Spinal cord (tissue), 10 donors: ENCODE results near the gene CNST. TPM values are rescaled to one million over a fixed set of nuclear protein-coding genes. Genes with fewer than 3 reads are reported as not detected.
"Not testable (repeated sequence)": the region's sequence is repeated elsewhere in the genome, so short reads cannot be mapped to it uniquely, and the experiment has no call there.

ENCODE experiments used
- DNase-seq, 6 donors: peaks; one replicate each; pipeline versions ENCODE4 v3.0.0 to v3.0.0-alpha.2; 2013 to 2015; ENCODE audit warnings: low spot score in 6 of 6, low read depth in 4 of 6
- H3K27ac ChIP-seq: one replicate; pipeline ENCODE4 v1.5.1; 2013; ENCODE audit warnings: low read depth, low read length, control low read depth
- H3K27me3 ChIP-seq: one replicate; pipeline ENCODE4 v1.6.1; 2013; ENCODE audit warnings: low read length; ENCODE audit not compliant: control insufficient read depth, insufficient read depth
- H3K36me3 ChIP-seq: one replicate; pipeline ENCODE4 v1.6.1; 2013; ENCODE audit warnings: low read length; ENCODE audit not compliant: control insufficient read depth, insufficient read depth
- H3K4me1 ChIP-seq: one replicate; pipeline ENCODE4 v1.6.1; 2013; ENCODE audit warnings: low read length; ENCODE audit not compliant: control insufficient read depth, insufficient read depth
- H3K4me3 ChIP-seq: one replicate; pipeline ENCODE4 v1.5.1; 2013; ENCODE audit warnings: low read depth, low read length, control low read depth
- H3K9me3 ChIP-seq: one replicate; pipeline ENCODE4 v1.6.1; 2013; ENCODE audit warnings: low read length; ENCODE audit not compliant: control insufficient read depth, insufficient read depth
- WGBS: methylation state at CpG from one replicate; pipeline ENCODE4 v1.1.5; 2013; ENCODE audit warnings: missing lambda C conversion rate; ENCODE audit not compliant: insufficient coverage; 5-methylcytosine and 5-hydroxymethylcytosine counted together
- polyA plus RNA-seq, 2 donors: library from polyadenylated mRNA; unstranded; fragments of 120-200 nt; gene quantifications; one replicate each; pipeline ENCODE4 v1.2.1, GENCODE V29; 2013; ENCODE audit not compliant: insufficient read length in 2 of 2
- total RNA-seq, 2 donors: library from RNA; depleted of rRNA in 1 of 2; stranded (reverse); fragments of 120-200 nt in 1 of 2; fragments of >200 nt in 1 of 2; gene quantifications; one replicate each; pipeline versions ENCODE4 v1.2.3 to v1.2.4, GENCODE V29; 2013 to 2014
- donor health status: healthy.

CNST gene
- total and polyA plus RNA-seq, 4 donors = 17.1 to 48.1 (median 21.7) TPM

DNA sequence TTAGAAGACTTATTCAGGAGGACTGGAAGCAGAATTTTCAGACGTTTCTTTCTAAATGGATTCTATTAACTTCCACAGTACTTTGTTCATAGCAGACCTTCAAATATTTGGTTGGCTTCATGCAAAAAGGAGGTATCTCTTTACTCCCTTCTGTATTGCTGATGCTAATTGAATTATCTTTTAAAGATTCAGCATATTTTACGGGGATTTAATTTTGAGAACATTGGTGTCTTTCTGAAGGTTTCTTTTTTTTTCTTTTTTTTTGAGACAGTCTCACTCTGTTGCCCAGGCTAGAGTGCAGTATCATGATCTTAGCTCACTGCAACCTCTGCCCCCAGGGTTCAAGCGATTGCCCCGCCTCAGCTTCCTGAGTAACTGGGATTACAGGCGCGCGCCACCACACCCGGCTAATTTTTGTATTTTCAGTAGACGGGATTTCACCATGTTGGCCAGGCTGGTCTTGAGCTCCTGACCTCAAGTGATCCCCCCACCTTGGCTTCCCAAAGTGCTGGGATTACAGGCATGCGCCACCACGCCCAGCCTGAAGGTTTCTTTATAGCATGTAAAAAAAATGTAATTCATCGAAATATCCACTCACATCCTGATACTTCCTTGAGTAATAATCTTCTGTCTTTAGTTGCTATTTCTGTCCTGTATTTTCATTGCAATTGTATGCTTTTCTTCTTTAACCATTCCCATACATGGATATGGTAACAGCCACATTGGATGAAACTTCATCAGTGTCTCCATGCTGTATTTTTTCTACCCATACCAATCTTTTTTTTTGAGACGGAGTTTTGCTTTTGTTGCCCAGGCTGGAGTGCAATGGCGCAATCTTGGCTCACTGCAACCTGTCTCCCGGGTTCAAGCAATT, 14.5 kb downstream of the CNST start:
- Histone ChIP-seq H3K27me3 (no peaks in the 10 kb centered on the region), H3K4me1 (no peaks in the 10 kb centered on the region), H3K27ac (no peak overlapping the region), H3K36me3 (no peaks in the 10 kb centered on the region), H3K4me3 (no peak overlapping the region), H3K9me3 (no peaks in the 10 kb centered on the region)
- no peak for DNase-seq
- 95% methylated on average over 10 of the region's 15 CpGs for WGBS

DNA sequence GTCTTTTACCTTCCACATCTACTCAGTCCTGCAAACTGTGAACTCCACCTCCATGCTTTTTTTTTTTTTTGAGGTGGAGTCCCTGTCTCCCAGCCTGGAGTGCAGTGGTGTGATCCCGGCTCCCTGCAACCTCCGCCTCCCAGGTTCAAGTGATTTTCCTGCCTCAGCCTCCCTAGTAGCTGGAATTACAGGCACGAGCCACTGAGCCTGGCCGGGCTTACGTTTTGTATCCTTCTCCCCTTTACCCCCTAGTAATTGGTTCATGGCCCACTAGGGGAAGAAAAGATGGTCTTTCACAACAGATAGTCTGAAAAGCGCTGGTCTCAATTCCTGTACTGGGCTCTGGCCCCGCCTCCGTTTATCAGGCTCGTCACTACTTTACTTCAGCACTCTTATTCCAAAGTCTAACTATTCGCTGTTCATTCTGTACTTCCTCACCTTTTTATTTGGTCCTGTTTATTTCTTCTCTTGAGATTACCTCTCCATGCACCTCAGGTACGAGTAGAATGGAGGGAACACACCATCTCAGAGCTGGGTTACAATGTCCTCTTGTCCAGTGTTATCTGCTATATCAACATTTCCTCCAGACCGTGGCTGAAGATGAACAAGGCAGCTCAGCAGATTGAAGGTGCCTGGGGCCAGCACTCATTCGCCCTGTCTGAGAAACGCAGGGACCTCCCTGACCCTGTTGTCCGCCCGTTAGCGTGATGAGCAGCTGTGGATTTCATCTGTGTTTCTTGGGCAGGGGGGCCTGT, 16.2 kb downstream of the CNST start:
- no peak overlapping the region for H3K4me3 ChIP-seq
- no peak for DNase-seq
- WGBS = 82% methylated on average over 14 of the region's 17 CpGs
- no peaks in the 10 kb centered on the region for H3K4me1 ChIP-seq
- H3K27ac ChIP-seq = no peak overlapping the region
- H3K27me3 ChIP-seq = no peaks in the 10 kb centered on the region
- H3K36me3 ChIP-seq = no peaks in the 10 kb centered on the region
- H3K9me3 ChIP-seq = no peaks in the 10 kb centered on the region

DNA sequence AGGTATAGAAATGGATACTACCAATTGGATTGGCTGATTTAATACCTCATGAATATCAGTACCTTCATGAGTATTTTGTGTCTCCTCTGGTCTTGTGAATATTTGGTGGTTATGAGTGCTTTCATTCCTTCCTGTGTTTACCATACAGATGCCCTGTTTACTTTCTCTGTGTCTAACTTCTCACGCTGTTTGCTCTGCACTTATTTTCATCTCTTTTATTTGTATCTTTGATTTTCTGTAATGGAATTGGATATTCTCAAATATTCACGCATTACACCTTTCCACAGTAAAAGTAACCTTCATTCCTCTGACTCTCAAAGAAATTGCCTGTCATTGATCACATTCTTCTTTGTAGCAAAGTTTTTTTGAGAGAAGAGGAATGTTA, 16.8 kb downstream of the CNST start:
- Histone ChIP-seq H3K4me3 (no peak overlapping the region), H3K27me3 (no peaks in the 10 kb centered on the region), H3K36me3 (no peaks in the 10 kb centered on the region), H3K4me1 (no peaks in the 10 kb centered on the region), H3K27ac (no peak overlapping the region), H3K9me3 (no peaks in the 10 kb centered on the region)
- WGBS = no CpG with 5 or more reads among the region's 2 CpGs
- no peak for DNase-seq

GRCh38 chr1:246583448-246584185, 17.4 kb downstream of the CNST start:
- H3K9me3 ChIP-seq = no peaks in the 10 kb centered on the region
- no peaks in the 10 kb centered on the region for H3K27me3 ChIP-seq
- no CpG with 5 or more reads among the region's 6 CpGs for WGBS
- H3K4me1 ChIP-seq = no peaks in the 10 kb centered on the region
- H3K36me3 ChIP-seq = no peaks in the 10 kb centered on the region
- H3K27ac ChIP-seq = no peak overlapping the region
- peak in 2 of 6 donors; percentile 24 to 33 for DNase-seq
- no peak overlapping the region for H3K4me3 ChIP-seq

DNA sequence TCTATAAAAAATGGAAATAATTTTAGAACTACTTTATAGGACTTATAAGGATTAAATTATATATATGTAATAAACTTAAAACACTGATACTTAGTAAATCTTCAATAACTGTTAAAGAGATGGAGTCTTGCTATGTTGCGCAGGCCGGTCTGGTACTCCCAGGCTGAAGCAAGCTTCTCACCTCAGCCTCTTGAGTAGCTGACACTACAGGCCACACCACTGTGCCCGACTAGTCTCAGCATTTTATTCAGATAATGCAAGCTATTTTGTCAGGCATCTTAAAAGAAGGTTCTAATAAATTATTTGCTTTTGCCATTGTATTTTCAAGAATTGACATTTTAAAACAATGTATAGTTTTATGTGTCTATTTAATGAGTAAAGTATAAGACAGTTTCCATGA, 20.8 kb downstream of the CNST start:
- Histone ChIP-seq H3K27me3 (no peaks in the 10 kb centered on the region), H3K4me1 (no peaks in the 10 kb centered on the region), H3K27ac (no peak overlapping the region), H3K4me3 (no peak overlapping the region), H3K9me3 (no peaks in the 10 kb centered on the region), H3K36me3 (no peaks in the 10 kb centered on the region)
- WGBS = 100% methylated on average over 2 of the region's 3 CpGs
- no peak for DNase-seq

DNA sequence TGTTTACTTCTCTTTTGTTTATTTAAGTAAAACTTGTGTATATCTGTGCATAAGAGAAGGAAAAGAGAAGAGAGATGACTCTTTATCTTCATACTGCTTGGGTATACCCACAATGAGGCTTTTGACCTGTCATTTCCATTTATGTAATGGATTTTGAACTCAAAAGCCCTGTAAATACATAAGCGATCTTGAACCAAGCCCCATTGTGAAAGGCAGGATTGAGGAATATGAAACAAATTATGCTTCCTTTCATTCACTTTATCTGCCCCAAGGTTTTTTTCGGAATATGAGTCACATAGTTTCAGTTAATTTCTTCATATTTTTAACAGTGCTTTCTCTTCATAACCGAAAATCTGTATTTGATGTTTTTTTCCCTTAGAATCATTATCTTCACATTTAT, 21.4 kb downstream of the CNST start:
- Histone ChIP-seq H3K4me1 (no peaks in the 10 kb centered on the region), H3K27ac (no peak overlapping the region), H3K9me3 (no peaks in the 10 kb centered on the region), H3K36me3 (no peaks in the 10 kb centered on the region), H3K27me3 (no peaks in the 10 kb centered on the region), H3K4me3 (no peak overlapping the region)
- no CpG with 5 or more reads among the region's 3 CpGs for WGBS
- DNase-seq = no peak

DNA sequence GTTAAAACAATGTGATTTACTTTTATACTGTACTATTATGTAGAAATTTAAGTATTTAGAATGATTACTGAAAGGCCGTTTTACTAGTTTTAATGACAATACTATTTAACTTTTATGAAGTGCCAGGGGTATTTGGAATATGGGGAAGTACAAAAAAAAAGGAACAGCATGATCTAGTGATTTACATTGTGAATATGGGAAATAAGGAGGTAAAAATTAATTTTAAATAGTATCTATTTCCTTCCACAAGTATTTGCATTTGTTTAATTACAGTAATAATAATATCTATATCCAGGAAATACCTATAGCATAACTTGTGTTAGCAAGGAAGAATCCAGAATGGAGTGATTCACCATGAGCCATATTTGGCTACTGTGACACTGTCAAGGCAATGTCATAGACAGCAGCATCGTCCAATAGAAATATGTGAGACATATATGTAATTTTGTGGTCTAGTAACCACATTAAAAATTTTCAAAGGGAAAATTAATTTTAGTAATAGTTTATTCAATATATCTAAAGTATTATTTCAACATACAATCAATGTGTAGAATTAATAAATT, 22.0 kb downstream of the CNST start:
- no peaks in the 10 kb centered on the region for H3K4me1 ChIP-seq
- no peaks in the 10 kb centered on the region for H3K9me3 ChIP-seq
- no peaks in the 10 kb centered on the region for H3K27me3 ChIP-seq
- no CpG with 5 or more reads among the region's 2 CpGs for whole genome bisulfite sequencing
- H3K4me3 ChIP-seq = no peak overlapping the region
- no peak overlapping the region for H3K27ac ChIP-seq
- H3K36me3 ChIP-seq = no peaks in the 10 kb centered on the region
- DNase-seq = no peak

DNA sequence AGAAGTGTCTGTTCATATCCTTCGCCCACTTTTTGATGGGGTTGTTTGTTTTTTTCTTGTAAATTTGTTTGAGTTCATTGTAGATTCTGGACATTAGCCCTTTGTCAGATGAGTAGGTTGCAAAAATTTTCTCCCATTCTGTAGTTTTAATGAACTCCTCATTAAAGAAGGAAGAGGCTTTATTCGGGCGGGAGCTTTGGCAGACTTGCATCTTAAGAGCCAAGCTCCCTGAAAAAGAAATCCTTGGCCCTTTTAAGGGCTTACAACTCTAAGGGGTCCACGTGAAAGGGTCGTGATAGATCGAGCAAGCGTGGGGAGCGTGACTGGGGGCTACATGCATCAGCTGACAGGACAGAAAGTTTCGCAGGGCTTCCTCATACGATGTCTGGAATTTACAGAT, 23.7 kb downstream of the CNST start:
- not testable (repeated sequence) for H3K27me3 ChIP-seq, DNase-seq, H3K27ac ChIP-seq, H3K4me3 ChIP-seq, H3K36me3 ChIP-seq, H3K9me3 ChIP-seq, H3K4me1 ChIP-seq
- WGBS = 92% methylated on average over 2 of the region's 10 CpGs

DNA sequence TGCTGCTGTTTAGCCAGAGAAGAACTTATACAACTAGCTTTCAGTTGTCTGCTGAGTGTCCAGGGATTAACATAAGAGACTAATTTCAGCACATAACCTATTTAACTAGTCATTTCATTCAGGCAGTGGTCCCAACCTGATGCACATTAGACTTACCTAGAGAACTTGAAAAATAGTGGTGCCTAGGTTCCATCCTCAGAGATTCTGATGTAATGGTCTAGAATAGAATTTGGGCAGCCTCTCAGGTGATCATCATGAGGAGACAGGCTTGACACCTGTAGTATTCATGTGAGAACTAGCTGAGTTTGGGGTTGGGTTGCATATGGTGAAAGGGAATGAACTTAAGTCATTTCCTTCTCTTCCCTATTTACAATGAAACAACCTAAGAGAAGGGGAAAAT, 24.8 kb downstream of the CNST start:
- Histone ChIP-seq H3K27ac (no peak overlapping the region), H3K27me3 (no peaks in the 10 kb centered on the region), H3K4me1 (no peaks in the 10 kb centered on the region), H3K36me3 (peaks cover 8% of the 10 kb centered on the region), H3K9me3 (no peaks in the 10 kb centered on the region), H3K4me3 (no peak overlapping the region)
- no peak for DNase-seq
